ENCODE measurements around the gene TNP1.

Gene TNP1, protein sequence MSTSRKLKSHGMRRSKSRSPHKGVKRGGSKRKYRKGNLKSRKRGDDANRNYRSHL

DNA sequence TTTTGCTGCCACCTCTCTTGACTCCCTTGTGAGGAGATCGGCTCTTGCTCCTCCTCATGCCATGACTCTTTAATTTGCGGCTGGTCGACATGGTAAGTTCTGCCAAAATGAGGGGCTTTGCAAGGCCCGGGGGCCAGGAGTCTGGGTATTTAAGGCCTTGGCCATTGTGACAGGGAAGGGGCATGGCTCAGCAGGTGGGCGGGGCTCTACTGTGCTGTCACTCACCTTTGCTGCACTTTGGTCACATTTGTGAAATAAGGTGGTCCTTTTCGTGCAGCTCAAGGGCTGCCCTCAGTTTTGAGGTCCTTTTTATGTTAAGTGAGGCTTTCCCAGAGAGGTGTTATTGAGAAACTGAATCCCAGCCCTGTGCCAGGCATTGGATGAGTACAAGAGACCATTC, at the start of gene TNP1:
Gene TNP1 (minus strand): TSS at position 121 of the 400 bp plus-strand sequence. CDS start 30 bp downstream, at position 91.
- DNase-seq (ENCODE audit: low read depth in 2 of 2, low spot score in 1 of 2), result no peak

- DNase-seq (ENCODE audit: low read depth in 2 of 2, low spot score in 1 of 2), result no peak
These were observed 48.4 kb upstream of the TNP1 start for GRCh38 chr2:216908300-216908699.

- DNase-seq (ENCODE audit: low read depth in 2 of 2, low spot score in 1 of 2), result no peak
These were observed 45.9 kb upstream of the TNP1 start for GRCh38 chr2:216905649-216906329.

DNA sequence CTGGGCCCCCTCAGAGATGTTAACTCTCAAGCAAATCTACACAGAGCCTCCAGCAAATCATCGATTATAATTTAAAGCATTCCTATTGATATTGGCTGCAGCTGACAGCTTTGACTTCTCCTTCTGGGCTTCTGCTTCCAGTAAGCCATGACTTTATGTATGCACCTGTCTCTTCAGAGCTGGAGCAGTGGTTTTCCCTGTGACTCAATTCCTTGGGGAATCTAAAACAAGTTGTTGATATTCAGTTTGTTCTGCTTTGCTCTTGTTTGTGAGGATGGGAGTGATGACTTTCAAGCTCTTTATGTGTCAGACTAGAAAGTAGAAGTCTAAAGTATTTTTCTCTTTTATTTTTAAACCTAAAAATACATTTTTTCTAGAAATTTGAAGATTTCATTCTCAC, 45.1 kb upstream of the TNP1 start:
- DNase-seq (ENCODE audit: low read depth in 2 of 2, low spot score in 1 of 2), result no peak

DNA sequence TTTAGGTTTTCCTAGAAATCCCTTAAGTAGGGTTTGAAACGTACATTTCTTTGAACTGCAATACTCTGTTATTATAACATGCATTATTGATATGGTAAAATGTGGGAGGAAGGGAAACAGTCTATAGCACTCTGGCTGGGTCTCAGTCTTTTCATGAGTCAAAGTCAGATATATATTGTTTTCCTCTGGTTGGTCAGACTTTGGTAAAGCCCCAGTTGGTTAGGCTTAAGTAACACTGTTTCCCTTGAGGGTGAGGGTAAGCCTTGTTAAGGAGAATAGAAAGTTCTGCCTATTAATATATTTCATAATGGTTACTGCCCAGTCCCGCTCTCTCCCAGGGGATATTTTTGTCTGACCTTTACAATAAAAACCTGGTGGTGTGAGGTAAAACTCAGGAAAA, 44.7 kb upstream of the TNP1 start:
- DNase-seq (ENCODE audit: low read depth in 2 of 2, low spot score in 1 of 2), result no peak

DNA sequence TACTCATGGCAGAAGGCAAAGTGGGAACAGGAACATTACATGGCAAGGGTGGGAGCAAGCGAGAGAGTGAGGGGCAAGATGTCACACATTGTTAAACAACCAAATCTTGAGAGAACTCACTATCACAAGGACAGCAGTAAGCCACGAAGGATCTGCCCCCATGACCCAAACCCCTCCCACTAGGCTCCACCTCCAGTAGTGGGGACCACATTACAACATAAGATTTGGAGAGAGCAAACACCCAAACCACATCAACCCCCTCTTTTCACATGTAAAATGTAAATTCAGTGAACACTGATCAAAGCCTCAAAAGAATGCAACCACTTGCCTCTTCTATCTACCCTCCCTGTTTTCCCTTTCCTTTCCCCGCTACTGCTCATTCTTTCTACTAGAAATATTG, 43.6 kb upstream of the TNP1 start:
- no peak for DNase-seq (ENCODE audit: low read depth in 2 of 2, low spot score in 1 of 2)

GRCh38 chr2:216901273-216901672, 41.4 kb upstream of the TNP1 start:
- no peak for DNase-seq (ENCODE audit: low read depth in 2 of 2, low spot score in 1 of 2)

DNA sequence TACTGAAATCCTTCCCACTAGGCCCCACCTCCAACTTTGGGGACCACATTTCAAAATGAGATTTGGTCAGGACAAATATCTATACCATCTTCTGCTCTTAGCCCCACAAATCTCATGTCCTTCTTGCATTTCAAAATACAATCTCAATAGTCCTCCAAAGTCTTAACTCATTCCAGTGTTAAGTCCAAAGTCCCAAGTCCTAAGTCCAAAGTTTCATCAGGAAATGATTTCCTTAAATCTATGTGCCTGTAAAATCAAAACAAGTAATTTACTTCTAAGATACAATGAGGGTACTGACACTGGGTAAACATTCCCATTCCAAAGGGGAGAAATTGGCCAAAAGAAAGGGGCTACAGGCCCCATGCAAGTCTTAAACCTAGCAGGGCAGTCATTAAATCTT, 40.5 kb upstream of the TNP1 start:
- no peak for DNase-seq (ENCODE audit: low read depth in 2 of 2, low spot score in 1 of 2)

GRCh38 chr2:216897561-216898203, 37.8 kb upstream of the TNP1 start:
- DNase-seq (ENCODE audit: low read depth in 2 of 2, low spot score in 1 of 2), result no peak

- DNase-seq (ENCODE audit: low read depth in 2 of 2, low spot score in 1 of 2), result no peak
These were observed 30.3 kb upstream of the TNP1 start for GRCh38 chr2:216890138-216890537.

DNA sequence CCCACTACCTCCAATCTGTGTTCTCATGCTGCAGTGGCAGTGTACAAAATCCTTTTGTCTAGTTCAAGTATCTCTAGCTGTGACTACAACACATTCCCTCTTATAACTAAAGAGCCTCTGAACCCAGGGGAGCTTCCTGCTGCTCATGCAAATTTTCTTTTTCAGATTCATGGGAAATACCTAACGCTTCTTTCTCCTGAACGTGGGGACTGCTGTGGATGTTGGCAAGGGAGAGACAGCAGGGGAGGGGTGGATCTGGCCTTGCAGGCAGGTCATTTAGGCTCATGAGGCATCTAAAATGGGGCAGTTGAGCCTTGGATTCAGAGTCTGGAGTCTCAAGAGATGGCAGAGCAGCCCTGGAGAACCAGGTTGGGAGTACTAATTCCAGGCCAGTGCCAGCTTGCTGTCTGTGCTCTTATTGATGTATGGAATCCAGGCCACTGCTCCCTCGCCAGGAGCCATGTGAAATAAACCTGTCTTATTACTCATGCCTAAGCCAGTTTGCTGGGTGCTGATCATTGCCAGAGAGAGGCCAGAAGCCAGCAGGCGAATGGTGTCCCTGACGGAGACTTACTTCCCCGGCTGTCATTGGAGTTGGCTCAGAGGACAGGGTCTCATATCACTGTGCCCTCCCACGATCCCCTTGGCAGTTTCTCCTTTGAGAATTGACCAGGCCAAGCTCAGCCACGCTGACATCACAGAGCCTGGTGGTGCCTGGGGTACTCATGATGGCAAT, 29.2 kb upstream of the TNP1 start:
- no peak for DNase-seq (ENCODE audit: low read depth in 2 of 2, low spot score in 1 of 2)

- DNase-seq (ENCODE audit: low read depth in 2 of 2, low spot score in 1 of 2), result no peak
These were observed 28.2 kb upstream of the TNP1 start for GRCh38 chr2:216888081-216888480.

- no peak for DNase-seq (ENCODE audit: low read depth in 2 of 2, low spot score in 1 of 2)
These were observed 27.3 kb upstream of the TNP1 start for GRCh38 chr2:216887138-216887537.

DNA sequence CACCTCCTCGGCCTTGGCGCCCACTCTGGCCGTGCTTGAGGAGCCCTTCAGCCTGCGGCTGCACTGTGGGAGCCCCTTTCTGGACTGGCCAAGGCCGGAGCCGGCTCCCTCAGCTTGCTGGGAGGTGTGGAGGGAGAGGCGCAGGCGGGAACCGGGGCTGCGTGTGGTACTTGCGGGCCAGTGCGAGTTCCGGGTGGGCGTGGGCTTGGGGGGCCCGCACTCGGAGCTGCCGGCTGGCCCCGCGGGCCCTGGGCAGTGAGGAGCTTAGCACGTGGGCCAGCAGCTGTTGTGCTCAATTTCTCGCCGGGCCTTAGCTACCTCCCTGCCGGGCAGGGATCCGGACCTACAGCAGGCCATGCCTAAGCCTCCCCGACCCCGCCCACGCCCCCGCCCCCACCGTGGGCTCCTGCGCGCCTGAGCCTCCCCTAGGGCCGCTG, 25.3 kb upstream of the TNP1 start:
- DNase-seq (ENCODE audit: low read depth in 2 of 2, low spot score in 1 of 2), result no peak

DNA sequence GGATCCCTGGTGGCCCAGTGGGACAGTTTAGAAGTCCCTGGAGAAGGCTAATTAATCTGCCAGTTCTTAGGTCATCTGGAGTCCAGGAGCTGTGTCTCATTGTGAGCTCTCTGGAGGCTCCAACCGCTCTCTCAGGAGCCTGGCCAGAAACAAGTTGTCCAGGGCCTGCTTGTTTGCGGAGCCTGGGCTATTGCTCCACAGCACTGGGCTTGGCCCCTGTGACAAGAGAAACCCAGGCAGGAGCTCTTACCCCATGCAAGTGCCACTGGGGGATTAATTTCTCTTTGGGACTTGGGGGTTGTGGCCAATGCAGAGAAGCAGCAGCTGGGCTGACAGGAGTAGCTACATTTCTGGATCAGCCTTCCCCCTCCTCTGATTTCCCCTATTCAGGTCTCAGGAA, 24.5 kb upstream of the TNP1 start:
- no peak for DNase-seq (ENCODE audit: low read depth in 2 of 2, low spot score in 1 of 2)

DNA sequence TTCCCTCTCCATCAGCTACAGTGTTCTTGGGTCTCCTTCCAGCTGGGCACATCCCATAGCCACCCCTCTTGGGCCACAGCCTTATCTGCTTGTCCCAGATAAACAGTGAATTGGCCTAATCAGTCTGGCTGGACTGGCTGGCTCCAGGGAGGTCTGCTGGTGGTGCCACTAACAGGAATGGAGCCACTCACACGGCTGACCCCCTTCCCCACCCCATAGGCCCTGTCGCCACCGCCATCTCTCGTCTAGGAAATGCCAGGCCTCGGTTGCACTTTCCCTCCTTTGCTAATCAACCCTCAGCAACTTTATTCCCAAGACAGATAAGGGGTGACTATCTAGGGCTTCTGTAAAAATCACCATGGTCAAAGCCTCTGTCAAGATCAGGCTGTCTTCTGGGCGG, 23.0 kb upstream of the TNP1 start:
- no peak for DNase-seq (ENCODE audit: low read depth in 2 of 2, low spot score in 1 of 2)

- DNase-seq (ENCODE audit: low read depth in 2 of 2, low spot score in 1 of 2), result no peak
These were observed 21.5 kb upstream of the TNP1 start for GRCh38 chr2:216881411-216881810.

DNA sequence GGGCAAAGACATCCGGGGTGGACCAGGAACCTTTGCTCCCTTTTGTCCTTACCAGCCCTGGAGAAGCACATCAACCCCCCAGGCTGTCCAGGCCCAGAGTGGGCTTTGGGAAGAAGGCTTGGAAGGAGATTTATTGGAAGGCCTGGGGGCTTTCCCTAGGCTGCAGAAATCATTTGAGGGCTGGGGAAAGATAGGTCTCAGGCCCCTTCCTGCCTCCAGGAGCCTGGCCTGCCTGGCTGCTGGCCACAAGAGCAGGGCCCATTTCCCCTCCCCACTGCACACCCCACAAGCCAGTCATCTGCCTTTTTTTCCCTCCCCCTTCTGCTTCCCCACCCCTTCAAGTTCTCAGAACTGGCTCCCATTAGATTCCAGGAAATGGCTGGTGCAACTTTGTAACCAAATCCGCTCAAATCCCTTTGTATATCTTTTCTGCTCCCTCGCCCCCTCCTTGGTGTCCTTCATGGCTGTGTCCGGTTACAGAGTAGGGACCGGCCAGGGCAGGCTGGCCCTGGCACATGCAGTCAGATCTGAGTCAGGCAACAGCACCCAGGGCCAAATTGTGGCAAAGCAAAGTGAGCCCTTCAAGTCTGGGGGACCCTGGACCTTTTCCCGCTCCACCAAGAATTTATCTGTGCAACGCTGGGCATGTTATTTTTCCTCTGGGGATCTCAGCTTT, 20.8 kb upstream of the TNP1 start:
- DNase-seq (ENCODE audit: low read depth in 2 of 2, low spot score in 1 of 2), result no peak

- no peak for DNase-seq (ENCODE audit: low read depth in 2 of 2, low spot score in 1 of 2)
These were observed 20.1 kb upstream of the TNP1 start for GRCh38 chr2:216879727-216880508.

GRCh38 chr2:216878072-216878471, 18.2 kb upstream of the TNP1 start:
- no peak for DNase-seq (ENCODE audit: low read depth in 2 of 2, low spot score in 1 of 2)

- no peak for DNase-seq (ENCODE audit: low read depth in 2 of 2, low spot score in 1 of 2)
These were observed 17.2 kb upstream of the TNP1 start for GRCh38 chr2:216877085-216877484.

Measured in stimulated activated CD8-positive, alpha-beta memory T cell treated with anti-CD3 and anti-CD28 coated beads, Interleukin-4, amount 100 ng/mL, for 1 hour (primary cell).